GM10266 (cell line): Measurements from ENCODE around the gene SLC2A4.
A peak's percentile ranks its signal among the peaks of the same experiment; 100 is the strongest.

Experiments used
- DNase-seq: peaks from one replicate; pipeline ENCODE4 v3.0.0; 2012; ENCODE audit errors: extremely low spot score
- TF ChIP-seq, protein P1 (sequence below): IDR thresholded peaks from 2 replicates; pipeline ENCODE4 v1.5.1; 2012; ENCODE audit warnings: mild to moderate bottlenecking, low read depth; ENCODE audit not compliant: control insufficient read depth, insufficient read depth; ENCODE audit errors: missing control alignments

SLC2A4 gene

GRCh38 chr17:7289256-7290032, 7.9 kb downstream of the SLC2A4 start:
- TF ChIP-seq, protein P1, sequence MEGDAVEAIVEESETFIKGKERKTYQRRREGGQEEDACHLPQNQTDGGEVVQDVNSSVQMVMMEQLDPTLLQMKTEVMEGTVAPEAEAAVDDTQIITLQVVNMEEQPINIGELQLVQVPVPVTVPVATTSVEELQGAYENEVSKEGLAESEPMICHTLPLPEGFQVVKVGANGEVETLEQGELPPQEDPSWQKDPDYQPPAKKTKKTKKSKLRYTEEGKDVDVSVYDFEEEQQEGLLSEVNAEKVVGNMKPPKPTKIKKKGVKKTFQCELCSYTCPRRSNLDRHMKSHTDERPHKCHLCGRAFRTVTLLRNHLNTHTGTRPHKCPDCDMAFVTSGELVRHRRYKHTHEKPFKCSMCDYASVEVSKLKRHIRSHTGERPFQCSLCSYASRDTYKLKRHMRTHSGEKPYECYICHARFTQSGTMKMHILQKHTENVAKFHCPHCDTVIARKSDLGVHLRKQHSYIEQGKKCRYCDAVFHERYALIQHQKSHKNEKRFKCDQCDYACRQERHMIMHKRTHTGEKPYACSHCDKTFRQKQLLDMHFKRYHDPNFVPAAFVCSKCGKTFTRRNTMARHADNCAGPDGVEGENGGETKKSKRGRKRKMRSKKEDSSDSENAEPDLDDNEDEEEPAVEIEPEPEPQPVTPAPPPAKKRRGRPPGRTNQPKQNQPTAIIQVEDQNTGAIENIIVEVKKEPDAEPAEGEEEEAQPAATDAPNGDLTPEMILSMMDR: no peak
- peak; percentile 14 for DNase-seq

DNA sequence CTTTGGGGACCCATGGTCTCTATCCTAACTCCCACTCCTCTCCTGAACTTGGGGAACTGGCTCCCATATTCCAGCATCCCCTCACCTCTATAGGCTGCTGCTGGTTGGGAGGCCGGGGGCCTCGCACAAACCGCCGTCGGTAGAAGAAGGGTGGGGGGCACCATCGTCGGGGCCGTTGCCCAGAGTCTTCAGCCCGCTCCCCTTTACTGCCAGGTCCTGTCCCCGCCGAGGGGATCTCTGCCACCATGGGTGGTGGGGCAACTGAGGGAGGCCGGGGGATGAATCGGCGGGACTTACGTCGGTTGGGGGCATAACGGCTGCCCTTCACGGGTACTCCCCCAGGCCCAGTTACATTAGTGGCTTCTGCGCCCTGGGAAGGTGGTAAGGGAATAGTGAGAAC, 8.6 kb downstream of the SLC2A4 start:
- TF ChIP-seq, protein P1: no peak
- no peak for DNase-seq

- TF ChIP-seq, protein P1: no peak
- no peak for DNase-seq
These were observed 9.2 kb downstream of the SLC2A4 start for GRCh38 chr17:7290685-7291084.

DNA sequence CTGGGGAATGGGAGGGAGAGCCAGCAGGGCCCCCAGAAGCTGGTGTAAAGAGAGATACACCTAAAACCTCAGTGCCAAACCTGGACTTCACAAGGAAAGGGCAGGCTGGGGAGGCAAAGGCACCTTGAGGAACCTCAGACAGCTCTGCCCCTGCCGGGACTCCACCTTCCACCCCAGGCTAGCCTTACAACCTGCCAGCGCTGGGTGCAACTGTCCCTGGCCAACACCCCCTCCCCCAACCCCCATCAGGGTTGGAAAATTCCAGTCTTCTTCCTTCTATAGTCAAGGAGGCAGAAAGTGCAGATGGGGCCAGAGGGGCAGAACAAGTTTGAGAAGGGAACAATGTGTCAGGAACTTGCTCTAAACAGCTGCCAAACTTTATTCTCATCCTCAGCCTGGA, 10.7 kb downstream of the SLC2A4 start:
- DNase-seq: peak; percentile 19
- TF ChIP-seq, protein P1: no peak

- TF ChIP-seq, protein P1: no peak
- peak; percentile 30 for DNase-seq
These were observed 11.2 kb downstream of the SLC2A4 start for GRCh38 chr17:7292729-7293128.

GRCh38 chr17:7293159-7293558, 11.6 kb downstream of the SLC2A4 start:
- peak; percentile 23 for DNase-seq
- TF ChIP-seq, protein P1: no peak

DNA sequence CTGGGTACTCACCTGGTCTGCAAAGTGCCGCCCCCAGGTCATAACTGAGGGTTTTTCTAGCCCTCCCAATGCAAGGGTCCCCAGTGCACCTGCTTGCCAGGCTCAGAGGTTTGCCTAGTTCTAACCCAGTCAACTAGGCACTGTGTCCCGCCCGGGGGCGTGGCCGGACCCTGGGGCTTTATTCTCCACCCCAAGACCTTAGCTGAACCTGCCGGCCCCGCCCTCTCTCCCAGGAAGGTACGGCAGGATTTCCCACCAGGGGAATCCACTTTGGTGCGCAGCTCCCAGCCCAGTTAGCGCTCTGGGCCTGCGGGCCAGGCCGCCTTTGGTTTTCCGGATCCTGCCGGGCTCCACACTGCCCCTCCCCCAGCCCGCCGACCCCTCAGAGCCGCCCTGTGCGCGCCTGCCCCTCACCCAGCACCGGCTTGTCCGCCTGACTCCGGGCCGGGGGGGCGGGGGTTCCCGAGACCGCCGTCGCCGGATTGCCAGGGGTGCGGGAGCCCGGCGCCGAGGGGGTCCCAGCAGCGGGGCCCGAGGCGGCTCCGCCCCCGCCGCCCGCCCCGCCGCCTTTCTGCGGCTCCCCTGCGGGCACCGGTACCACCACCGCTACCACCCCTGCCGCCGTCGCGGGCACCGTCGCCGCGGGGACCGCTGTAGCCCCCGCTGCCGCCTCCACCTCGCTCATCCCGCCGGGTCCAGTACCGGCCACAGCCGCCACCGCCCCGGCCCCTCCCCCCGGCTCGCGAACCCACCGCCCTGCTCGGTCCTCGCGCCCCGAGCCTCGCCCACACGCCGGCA, 12.5 kb downstream of the SLC2A4 start:
- TF ChIP-seq, protein P1: no peak
- DNase-seq: peak; percentile 45
